ENCODE results near the gene SRGAP1.
A peak's percentile ranks its signal among the peaks of the same experiment; 100 is the strongest.

SRGAP1 gene

GRCh38 chr12:63942464-63943241 is 98.2 kb downstream of the SRGAP1 start:
- Histone ChIP-seq H3K36me3 (ENCODE audit: control insufficient read depth in 4 of 4, insufficient read depth in 4 of 4, low read length in 3 of 4) (no peaks in the 10 kb centered on the region), H3K4me1 (ENCODE audit: control extremely low read depth in 1 of 4, control insufficient read depth in 4 of 4, insufficient read depth in 4 of 4, low read length in 3 of 4) (peaks cover 5 to 27% (median 9%) of the 10 kb centered on the region in 4 experiments), H3K27ac (ENCODE audit: insufficient read depth in 1 of 2, low read depth in 1 of 2, low read length in 2 of 2, poor library complexity in 1 of 2, severe bottlenecking in 2 of 2) (no peak overlapping the region), H3K4me3 (ENCODE audit: control insufficient read depth in 1 of 7, extremely low read depth in 1 of 7, insufficient read depth in 4 of 7, low read depth in 2 of 7, low read length in 6 of 7) (no peak overlapping the region), H3K27me3 (replicated peaks in 2 of 5; ENCODE audit: control insufficient read depth in 4 of 5, insufficient read depth in 5 of 5, low read length in 4 of 5) (no peaks in the 10 kb centered on the region), H3K9me3 (ENCODE audit: control extremely low read depth in 1 of 5, control insufficient read depth in 4 of 5, insufficient read depth in 2 of 5, low read depth in 1 of 5, low read length in 4 of 5) (no peaks in the 10 kb centered on the region)
- WGBS (ENCODE audit: insufficient coverage), result no CpG with 5 or more reads among the region's 9 CpGs
- ChIA-PET CTCF (interaction anchor here (0.6 to 0.7 kb wide), 2 partner anchors 9 to 706 kb away, joined by 3 read pairs; no protein-coding TSS in a partner anchor), POLR2A (no interaction called here)
- DNase-seq, result no peak

- H3K9me3 ChIP-seq (ENCODE audit: control extremely low read depth in 1 of 5, control insufficient read depth in 4 of 5, insufficient read depth in 2 of 5, low read depth in 1 of 5, low read length in 4 of 5), result no peaks in the 10 kb centered on the region
- no peak overlapping the region for H3K4me3 ChIP-seq (ENCODE audit: control insufficient read depth in 1 of 7, extremely low read depth in 1 of 7, insufficient read depth in 4 of 7, low read depth in 2 of 7, low read length in 6 of 7)
- H3K36me3 ChIP-seq (ENCODE audit: control insufficient read depth in 4 of 4, insufficient read depth in 4 of 4, low read length in 3 of 4), result no peaks in the 10 kb centered on the region
- H3K4me1 ChIP-seq (ENCODE audit: control extremely low read depth in 1 of 4, control insufficient read depth in 4 of 4, insufficient read depth in 4 of 4, low read length in 3 of 4), result peaks cover 4 to 24% (median 8%) of the 10 kb centered on the region in 4 experiments
- H3K27me3 ChIP-seq (replicated peaks in 2 of 5; ENCODE audit: control insufficient read depth in 4 of 5, insufficient read depth in 5 of 5, low read length in 4 of 5), result no peaks in the 10 kb centered on the region
- DNase-seq, result no peak
- POLR2A ChIA-PET, result no interaction called here
- 100% methylated on average over 1 of the region's 2 CpGs for WGBS (ENCODE audit: insufficient coverage)
- H3K27ac ChIP-seq (ENCODE audit: insufficient read depth in 1 of 2, low read depth in 1 of 2, low read length in 2 of 2, poor library complexity in 1 of 2, severe bottlenecking in 2 of 2), result no peak overlapping the region
- CTCF ChIA-PET, result no interaction called here
Measured at GRCh38 chr12:63944034-63944579, 99.6 kb downstream of the SRGAP1 start.

DNA sequence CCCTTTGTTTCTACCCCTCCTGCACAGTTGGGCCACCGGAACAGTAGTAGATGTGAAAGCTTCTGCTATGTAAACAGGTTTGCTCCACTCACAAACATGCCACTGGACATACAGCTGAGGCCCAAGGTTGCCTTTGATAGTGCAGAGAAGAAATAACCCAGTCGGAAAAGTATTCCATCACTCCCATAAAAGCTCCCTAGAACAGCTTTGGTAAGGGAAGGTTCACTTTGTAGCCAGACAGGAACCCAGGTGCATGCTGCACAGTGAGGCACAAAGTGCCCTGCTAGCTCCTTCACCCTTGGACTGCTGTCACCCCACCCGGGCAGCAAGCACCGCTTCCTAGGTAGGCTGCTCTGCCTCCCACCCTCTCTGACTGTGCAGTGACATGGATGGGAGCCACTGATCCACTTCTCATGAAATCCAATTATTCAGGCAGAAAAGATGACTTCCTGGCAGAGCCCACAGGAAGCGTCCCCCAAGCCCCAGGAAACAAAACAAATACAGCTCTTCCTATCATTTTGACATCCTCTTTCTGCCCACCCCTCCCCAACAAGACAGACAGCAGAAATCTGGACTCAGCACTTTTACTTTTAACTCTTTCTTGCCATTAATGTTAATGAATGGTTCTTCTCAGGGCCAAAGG is 100.2 kb downstream of the SRGAP1 start:
- Histone ChIP-seq H3K27ac (ENCODE audit: insufficient read depth in 1 of 2, low read depth in 1 of 2, low read length in 2 of 2, poor library complexity in 1 of 2, severe bottlenecking in 2 of 2) (no peak overlapping the region), H3K27me3 (replicated peaks in 2 of 5; ENCODE audit: control insufficient read depth in 4 of 5, insufficient read depth in 5 of 5, low read length in 4 of 5) (no peaks in the 10 kb centered on the region), H3K4me3 (ENCODE audit: control insufficient read depth in 1 of 7, extremely low read depth in 1 of 7, insufficient read depth in 4 of 7, low read depth in 2 of 7, low read length in 6 of 7) (no peak overlapping the region), H3K36me3 (ENCODE audit: control insufficient read depth in 4 of 4, insufficient read depth in 4 of 4, low read length in 3 of 4) (no peaks in the 10 kb centered on the region), H3K9me3 (ENCODE audit: control extremely low read depth in 1 of 5, control insufficient read depth in 4 of 5, insufficient read depth in 2 of 5, low read depth in 1 of 5, low read length in 4 of 5) (no peaks in the 10 kb centered on the region), H3K4me1 (ENCODE audit: control extremely low read depth in 1 of 4, control insufficient read depth in 4 of 4, insufficient read depth in 4 of 4, low read length in 3 of 4) (peaks cover 0 to 18% (median 5%) of the 10 kb centered on the region in 4 experiments)
- DNase-seq, result peak in 2 of 3 donors; percentile 20 to 33
- ChIA-PET POLR2A (no interaction called here), CTCF (no interaction called here)
- WGBS (ENCODE audit: insufficient coverage), result 100% methylated on average over 1 of the region's 5 CpGs

DNA sequence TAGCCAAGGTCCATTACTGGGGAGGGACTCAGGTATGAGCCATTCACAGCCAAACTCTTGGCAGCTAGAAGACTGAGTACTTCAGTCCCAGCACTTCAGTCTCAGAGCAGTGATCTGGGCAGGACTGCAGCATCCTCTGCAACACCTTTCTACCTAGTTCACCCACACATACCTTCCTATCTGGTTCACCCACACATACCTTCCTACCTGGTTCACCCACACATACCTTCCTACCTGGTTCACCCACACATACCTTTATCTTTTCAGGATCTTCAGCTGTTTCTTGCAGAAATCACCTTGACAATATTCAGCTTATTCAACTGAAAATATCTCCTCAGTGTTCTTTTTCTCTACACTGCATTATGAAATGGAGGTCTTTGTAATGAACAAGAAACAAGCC is 101.3 kb downstream of the SRGAP1 start:
- Histone ChIP-seq H3K27me3 (replicated peaks in 2 of 5; ENCODE audit: control insufficient read depth in 4 of 5, insufficient read depth in 5 of 5, low read length in 4 of 5) (no peaks in the 10 kb centered on the region), H3K36me3 (ENCODE audit: control insufficient read depth in 4 of 4, insufficient read depth in 4 of 4, low read length in 3 of 4) (no peaks in the 10 kb centered on the region), H3K4me3 (ENCODE audit: control insufficient read depth in 1 of 7, extremely low read depth in 1 of 7, insufficient read depth in 4 of 7, low read depth in 2 of 7, low read length in 6 of 7) (no peak overlapping the region), H3K4me1 (ENCODE audit: control extremely low read depth in 1 of 4, control insufficient read depth in 4 of 4, insufficient read depth in 4 of 4, low read length in 3 of 4) (peaks cover 0 to 9% (median 5%) of the 10 kb centered on the region in 4 experiments), H3K9me3 (ENCODE audit: control extremely low read depth in 1 of 5, control insufficient read depth in 4 of 5, insufficient read depth in 2 of 5, low read depth in 1 of 5, low read length in 4 of 5) (no peaks in the 10 kb centered on the region), H3K27ac (ENCODE audit: insufficient read depth in 1 of 2, low read depth in 1 of 2, low read length in 2 of 2, poor library complexity in 1 of 2, severe bottlenecking in 2 of 2) (no peak overlapping the region)
- POLR2A ChIA-PET, result no interaction called here
- CTCF ChIA-PET, result no interaction called here
- no peak for DNase-seq

DNA sequence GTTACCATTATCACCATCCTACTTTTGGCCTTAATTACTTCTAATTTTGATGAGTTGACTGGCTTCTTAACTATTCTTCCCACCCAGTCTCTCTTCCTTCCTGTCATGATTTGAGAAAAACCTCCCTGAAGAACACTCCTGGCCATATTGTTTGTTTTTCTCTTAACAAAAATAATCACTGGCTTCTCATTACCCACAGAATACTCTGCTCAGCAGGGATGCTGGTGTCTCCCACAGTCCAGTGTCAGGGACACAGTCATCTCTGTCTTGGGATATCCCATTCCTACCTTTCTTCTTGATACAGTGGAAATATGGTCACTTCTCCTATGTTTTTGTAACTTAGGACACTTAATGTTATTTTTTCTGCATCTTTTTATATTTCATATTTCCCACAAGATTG is 103.7 kb downstream of the SRGAP1 start:
- Histone ChIP-seq H3K4me3 (ENCODE audit: control insufficient read depth in 1 of 7, extremely low read depth in 1 of 7, insufficient read depth in 4 of 7, low read depth in 2 of 7, low read length in 6 of 7) (no peak overlapping the region), H3K36me3 (ENCODE audit: control insufficient read depth in 4 of 4, insufficient read depth in 4 of 4, low read length in 3 of 4) (no peaks in the 10 kb centered on the region), H3K27ac (ENCODE audit: insufficient read depth in 1 of 2, low read depth in 1 of 2, low read length in 2 of 2, poor library complexity in 1 of 2, severe bottlenecking in 2 of 2) (no peak overlapping the region), H3K4me1 (ENCODE audit: control extremely low read depth in 1 of 4, control insufficient read depth in 4 of 4, insufficient read depth in 4 of 4, low read length in 3 of 4) (peaks cover 0 to 9% (median 5%) of the 10 kb centered on the region in 4 experiments), H3K9me3 (ENCODE audit: control extremely low read depth in 1 of 5, control insufficient read depth in 4 of 5, insufficient read depth in 2 of 5, low read depth in 1 of 5, low read length in 4 of 5) (no peaks in the 10 kb centered on the region), H3K27me3 (replicated peaks in 2 of 5; ENCODE audit: control insufficient read depth in 4 of 5, insufficient read depth in 5 of 5, low read length in 4 of 5) (no peaks in the 10 kb centered on the region)
- CTCF ChIA-PET, result no interaction called here
- no peak for DNase-seq
- POLR2A ChIA-PET, result no interaction called here

GRCh38 chr12:63949902-63950301 is 105.4 kb downstream of the SRGAP1 start:
- H3K4me3 ChIP-seq (ENCODE audit: control insufficient read depth in 1 of 7, extremely low read depth in 1 of 7, insufficient read depth in 4 of 7, low read depth in 2 of 7, low read length in 6 of 7), result no peak overlapping the region
- ChIA-PET CTCF (interaction anchor here (0.7 kb wide), 1 partner anchor 62 kb away, joined by 3 read pairs; no protein-coding TSS in a partner anchor), POLR2A (no interaction called here)
- WGBS (ENCODE audit: insufficient coverage), result 100% methylated on average over 1 of the region's 2 CpGs
- no peak for DNase-seq
- H3K9me3 ChIP-seq (ENCODE audit: control extremely low read depth in 1 of 5, control insufficient read depth in 4 of 5, insufficient read depth in 2 of 5, low read depth in 1 of 5, low read length in 4 of 5), result no peaks in the 10 kb centered on the region
- no peaks in the 10 kb centered on the region for H3K27me3 ChIP-seq (replicated peaks in 2 of 5; ENCODE audit: control insufficient read depth in 4 of 5, insufficient read depth in 5 of 5, low read length in 4 of 5)
- no peak overlapping the region for H3K27ac ChIP-seq (ENCODE audit: insufficient read depth in 1 of 2, low read depth in 1 of 2, low read length in 2 of 2, poor library complexity in 1 of 2, severe bottlenecking in 2 of 2)
- H3K4me1 ChIP-seq (ENCODE audit: control extremely low read depth in 1 of 4, control insufficient read depth in 4 of 4, insufficient read depth in 4 of 4, low read length in 3 of 4), result peaks cover 0 to 2% (median 1%) of the 10 kb centered on the region in 4 experiments
- no peaks in the 10 kb centered on the region for H3K36me3 ChIP-seq (ENCODE audit: control insufficient read depth in 4 of 4, insufficient read depth in 4 of 4, low read length in 3 of 4)

GRCh38 chr12:63952995-63953394 is 108.5 kb downstream of the SRGAP1 start:
- ChIA-PET POLR2A (no interaction called here), CTCF (no interaction called here)
- H3K4me1 ChIP-seq (ENCODE audit: control extremely low read depth in 1 of 4, control insufficient read depth in 4 of 4, insufficient read depth in 4 of 4, low read length in 3 of 4), result peaks cover 0 to 12% (median 3%) of the 10 kb centered on the region in 4 experiments
- no peaks in the 10 kb centered on the region for H3K27me3 ChIP-seq (replicated peaks in 2 of 5; ENCODE audit: control insufficient read depth in 4 of 5, insufficient read depth in 5 of 5, low read length in 4 of 5)
- no peaks in the 10 kb centered on the region for H3K36me3 ChIP-seq (ENCODE audit: control insufficient read depth in 4 of 4, insufficient read depth in 4 of 4, low read length in 3 of 4)
- H3K9me3 ChIP-seq (ENCODE audit: control extremely low read depth in 1 of 5, control insufficient read depth in 4 of 5, insufficient read depth in 2 of 5, low read depth in 1 of 5, low read length in 4 of 5), result no peaks in the 10 kb centered on the region
- no peak overlapping the region for H3K27ac ChIP-seq (ENCODE audit: insufficient read depth in 1 of 2, low read depth in 1 of 2, low read length in 2 of 2, poor library complexity in 1 of 2, severe bottlenecking in 2 of 2)
- 86% methylated on average over 1 of the region's 1 CpG for WGBS (ENCODE audit: insufficient coverage)
- no peak overlapping the region for H3K4me3 ChIP-seq (ENCODE audit: control insufficient read depth in 1 of 7, extremely low read depth in 1 of 7, insufficient read depth in 4 of 7, low read depth in 2 of 7, low read length in 6 of 7)
- DNase-seq, result no peak
